GM21576 (cell line): ENCODE results near the gene SLC7A4.

Experiments used
- ATAC-seq: cut with Tn5 transposase; IDR thresholded peaks from one replicate; pipeline ENCODE4 v1.9.1; 2021; ENCODE audit warnings: mild to moderate bottlenecking, moderate library complexity; ENCODE audit not compliant: unreplicated experiment

The SLC7A4 gene

DNA sequence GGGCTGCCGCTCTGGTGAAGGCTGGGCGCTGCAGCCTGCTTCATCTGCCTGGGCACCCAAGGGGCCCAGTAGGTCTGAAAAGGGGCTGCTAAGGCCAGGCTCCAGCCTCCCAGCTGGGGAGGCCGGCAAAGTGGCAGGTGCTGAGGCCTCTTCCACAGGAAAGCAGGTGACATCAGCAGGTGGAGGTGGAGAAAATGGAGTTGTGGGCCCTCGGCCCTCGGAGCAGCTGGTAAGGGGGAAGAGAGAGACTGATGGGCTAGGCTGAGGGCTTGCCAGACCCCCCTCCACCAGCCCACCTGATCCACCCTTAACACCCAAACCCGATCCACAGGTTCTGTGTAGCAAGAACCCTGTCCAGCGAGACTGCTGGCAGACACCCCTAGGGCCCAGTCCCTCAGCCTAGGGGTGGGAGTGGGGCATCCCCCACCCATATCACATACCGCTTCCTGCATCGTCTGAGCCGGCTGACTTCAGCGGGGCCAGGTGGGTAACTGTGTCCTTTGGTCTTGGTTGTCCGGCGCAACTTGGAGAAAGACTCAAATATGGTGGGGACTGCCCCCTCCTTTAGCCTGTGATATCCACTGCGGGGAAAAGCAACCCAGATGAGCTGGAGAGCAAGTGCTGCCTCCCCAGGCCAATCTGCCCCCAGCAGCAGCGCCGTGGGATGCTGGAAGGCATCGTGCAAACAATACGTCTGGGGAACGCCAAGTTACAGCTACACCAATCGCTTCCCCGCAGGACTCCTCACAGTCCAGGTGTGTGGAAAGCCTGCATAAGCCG lies 32.0 kb downstream of the SLC7A4 start:
- no peak for ATAC-seq

DNA sequence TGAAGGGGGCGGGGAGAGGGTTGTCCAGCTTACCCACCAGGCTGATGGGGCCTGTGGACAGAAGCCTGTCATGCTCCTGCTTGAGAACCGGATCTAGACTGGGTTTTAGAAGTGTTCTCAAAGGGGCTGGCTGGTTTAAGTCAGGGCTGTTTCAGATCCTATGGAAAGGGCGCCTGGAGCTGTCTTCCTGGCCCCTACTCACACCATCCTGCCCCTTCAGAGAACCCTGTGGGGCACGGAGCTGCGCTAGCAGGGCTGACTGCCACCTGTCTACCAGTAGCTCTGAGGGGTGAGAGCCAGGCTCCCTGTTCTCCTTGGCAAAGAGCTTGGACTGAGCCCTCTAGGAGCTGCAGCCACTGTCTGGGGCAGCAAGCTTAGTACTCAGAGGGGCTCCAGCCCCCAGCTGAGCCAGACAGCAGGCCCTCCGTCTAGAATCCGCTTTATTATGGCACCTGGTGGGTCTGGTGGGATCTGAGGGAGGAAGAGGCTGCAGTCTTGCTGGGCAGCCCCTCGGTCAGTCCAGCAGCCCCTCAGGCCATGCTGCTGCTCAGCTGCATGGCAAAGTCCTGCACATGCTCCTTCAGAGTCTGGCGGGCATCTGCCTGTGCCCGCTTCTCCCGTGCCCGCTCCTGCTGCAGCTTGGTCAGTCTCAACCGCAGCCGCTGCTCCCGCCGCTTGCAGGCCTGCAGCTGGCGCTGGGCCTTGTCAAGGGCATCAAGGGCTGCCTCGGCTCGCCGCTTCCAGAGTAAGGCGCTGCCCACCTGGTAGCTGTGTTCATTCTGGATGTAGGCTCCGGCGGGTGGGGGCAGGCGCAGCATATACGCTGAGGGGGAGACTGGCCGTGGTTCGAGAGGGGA lies 32.8 kb downstream of the SLC7A4 start:
- no peak for ATAC-seq

DNA sequence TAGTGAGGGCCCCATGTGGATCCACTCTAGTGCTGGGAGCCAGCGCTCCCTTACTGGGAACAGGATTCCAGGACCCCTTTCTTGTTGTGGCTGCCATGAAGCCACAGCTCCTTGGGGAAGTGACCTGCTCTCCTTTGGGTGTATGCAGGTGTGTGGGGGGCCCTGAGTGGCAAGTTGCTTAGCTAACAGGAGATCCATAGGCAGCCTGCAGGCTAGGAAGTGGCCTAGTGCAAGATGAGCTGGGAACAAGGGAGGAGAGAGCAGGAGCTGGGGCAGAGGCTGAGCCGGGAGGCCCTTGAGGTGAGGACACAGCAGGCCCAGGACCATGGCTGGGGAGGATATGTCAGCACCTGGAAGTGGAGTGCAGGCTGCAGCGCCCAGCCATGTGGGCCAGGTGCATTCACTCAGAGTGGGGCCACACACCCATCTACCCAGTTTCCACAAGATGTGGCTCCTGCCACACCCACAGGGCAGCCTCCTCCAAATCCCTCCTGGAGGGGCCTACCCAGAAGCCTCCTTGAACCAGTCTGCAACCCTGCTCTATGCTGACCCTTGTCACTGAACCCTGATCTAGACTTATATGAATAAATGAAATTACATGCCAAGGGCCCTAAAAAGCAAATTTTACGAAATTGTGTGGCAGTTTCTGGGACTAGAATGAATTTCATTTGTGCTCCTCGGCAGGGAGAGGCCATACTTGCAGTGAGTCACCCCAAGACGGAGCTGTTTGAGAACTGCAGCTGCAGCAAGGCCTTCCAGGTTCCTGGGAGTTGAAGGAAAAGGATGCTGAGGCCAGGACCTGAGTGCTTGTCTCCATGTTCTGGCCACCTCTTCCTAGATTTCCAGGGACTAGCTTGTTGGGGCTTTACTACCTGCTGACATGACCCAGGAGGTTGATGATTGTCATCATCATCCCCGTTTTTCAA lies 33.7 kb downstream of the SLC7A4 start:
- no peak for ATAC-seq

DNA sequence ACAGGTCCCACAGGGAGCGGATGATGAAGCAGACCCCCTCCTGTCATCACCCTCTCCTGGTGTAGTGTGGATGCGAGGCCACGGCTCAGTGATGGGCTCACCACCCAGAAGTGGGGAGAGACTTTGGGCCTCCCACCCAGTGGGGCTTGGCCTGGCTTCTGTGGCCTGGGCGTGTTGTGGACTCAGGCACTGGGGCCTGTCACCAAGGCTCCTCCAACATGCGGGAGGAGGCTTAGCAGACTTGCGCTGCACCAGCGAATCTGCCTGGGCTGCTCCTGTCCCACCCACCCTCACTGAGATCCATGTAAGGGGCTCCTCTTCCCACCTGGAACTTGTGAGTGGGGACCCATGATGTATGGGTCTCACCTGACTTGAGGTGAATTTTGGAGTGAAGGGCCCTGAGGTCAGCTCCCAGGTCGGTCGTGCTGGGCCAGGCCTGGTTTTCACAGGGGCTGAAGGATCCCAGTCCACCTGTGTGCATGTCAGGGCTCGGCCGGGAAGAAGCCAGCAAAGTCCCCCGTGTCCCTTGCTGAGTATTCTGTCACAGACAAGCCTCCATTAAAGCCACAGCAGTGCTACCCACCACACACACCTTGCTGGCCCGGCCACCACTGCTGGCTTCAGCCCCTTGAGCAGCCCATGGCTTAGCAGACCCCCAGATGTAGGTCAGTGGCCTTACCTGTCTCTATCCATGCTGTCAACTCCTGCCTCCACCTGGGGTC lies 34.7 kb downstream of the SLC7A4 start:
- no peak for ATAC-seq

DNA sequence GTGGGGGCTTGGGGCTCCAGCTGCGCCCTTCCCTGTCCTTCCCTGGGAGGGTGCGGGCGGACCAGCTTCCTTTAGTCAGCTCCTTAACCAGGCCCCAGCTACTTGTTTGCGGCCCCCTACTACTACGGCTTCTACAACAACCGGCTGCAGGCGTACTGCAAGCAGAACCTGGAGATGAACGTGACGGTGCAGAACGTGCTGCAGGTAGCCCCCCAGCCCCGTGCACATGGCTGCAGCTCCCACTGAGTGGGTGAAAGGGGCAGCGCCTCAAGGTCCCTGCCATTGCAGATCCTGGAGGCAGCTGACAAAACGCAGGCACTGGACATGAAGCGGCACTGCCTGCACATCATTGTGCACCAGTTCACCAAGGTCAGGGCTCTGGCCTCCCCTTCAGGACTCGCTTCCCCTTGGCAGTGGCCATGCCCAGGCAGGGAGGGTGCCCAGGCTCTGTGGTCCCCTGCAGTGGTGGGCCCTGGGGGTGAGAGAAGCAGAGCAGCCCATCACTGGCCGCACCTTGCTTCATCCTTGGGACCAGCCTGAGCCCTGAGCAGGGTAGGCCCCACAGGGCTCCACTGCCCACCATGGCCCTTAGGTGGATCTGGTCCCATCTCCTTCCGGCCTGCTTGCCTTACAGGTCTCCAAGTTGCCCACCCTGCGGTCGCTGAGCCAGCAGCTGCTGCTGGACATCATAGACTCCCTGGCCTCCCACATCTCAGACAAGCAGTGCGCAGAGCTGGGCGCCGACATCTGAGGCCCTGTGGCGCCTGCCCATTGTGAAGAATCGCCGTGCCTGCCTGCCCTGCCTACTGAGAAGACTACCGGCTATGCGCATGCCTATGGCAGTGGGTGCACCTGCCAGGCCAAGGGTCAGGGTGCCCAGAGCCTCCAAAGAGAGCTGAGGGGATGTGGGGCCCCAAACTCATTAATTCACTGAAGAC lies 35.5 kb downstream of the SLC7A4 start:
- ATAC-seq: no peak

DNA sequence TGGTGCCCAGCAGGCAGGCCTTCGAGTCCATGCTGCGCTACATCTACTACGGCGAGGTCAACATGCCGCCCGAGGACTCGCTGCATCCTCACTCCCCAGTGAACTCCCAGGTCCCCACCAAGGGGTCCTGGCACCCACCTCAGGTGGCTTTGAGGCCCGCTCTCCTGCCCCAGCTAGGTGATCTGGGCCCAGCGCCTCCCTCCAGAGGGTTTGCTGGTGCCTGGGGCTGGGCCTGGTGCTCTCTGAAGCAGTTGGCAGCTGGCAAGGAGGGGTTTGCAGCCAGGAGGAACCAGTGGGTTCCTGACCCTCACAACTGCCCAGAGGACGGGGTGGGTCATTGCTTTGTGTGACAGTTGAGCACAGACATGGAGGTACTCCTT lies 36.3 kb downstream of the SLC7A4 start:
- ATAC-seq: no peak

DNA sequence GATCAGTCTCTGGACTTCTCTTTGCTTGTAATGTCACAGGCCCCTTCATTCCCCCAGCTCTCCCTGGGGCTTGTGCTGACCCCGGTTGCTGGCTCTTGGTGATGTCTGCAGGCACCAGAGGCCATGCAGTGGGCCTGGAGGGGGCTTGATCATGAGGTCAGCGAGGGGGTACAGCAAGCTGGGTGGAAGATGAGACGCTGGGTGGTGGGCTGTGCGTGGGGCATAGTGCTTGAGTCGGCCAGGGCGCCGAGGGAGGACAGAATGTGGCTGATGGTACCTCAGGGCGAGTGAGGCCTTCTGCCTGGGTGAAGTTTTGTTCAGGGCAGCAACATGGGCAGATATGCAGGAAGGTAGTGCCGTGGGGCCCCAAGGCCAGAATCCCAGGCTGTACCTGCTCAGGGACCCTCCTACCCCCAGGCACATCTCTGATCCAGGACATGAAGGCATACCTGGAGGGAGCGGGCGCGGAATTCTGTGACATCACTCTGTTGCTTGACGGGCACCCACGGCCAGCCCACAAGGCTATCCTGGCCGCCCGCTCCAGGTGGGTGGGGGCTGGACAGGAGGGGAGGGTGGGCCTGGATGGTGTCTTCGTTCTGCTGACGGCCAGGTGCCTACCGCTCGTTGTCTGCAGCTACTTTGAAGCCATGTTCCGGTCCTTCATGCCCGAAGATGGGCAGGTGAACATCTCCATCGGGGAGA lies 36.9 kb downstream of the SLC7A4 start:
- ATAC-seq: no peak

DNA sequence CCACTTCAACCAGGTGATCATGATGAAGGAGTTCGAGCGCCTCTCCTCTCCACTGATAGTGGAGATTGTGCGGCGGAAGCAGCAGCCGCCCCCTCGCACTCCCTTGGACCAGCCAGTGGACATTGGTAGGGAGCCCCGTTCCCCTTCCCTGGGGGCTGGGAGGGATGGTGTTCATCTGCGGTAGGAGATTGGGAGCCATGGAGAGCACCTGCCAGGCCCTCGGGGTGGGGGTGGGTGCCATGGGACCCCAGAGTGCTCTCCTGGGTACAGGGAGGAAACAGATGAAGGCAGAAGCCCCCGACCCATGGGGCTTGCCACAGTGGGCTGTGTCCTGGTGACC lies 37.5 kb downstream of the SLC7A4 start:
- no peak for ATAC-seq

DNA sequence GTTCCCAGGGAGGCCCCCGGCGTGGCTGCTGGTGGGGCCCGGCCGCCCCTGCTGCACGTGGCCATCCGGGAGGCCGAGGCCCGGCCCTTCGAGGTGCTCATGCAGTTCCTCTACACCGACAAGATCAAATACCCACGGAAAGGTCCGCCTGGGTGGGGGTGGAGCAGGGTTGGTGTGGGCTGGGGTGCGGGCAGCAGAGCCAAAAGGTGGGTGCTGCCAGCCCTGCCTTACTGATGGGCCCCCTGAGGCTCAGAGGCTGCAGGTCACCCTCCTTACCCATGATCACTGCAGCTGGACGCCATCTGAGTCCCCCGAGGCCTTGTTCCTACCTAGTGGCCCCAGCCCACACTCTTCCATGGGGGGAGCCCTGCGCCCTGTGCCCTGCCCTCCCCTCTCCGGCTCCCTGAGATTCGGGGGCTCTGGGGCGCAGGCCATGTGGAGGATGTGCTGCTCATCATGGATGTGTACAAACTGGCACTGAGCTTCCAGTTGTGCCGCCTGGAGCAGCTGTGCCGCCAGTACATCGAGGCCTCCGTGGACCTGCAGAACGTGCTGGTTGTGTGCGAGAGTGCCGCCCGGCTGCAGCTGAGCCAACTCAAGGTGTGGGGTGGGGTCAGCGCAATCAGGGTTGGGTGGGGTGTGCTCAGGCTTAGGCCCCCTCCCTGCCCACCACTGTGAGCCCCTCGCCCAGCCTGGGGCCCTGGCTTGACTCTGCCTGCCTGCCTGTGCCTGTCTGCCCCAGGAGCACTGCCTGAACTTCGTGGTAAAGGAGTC lies 38.0 kb downstream of the SLC7A4 start:
- no peak for ATAC-seq

DNA sequence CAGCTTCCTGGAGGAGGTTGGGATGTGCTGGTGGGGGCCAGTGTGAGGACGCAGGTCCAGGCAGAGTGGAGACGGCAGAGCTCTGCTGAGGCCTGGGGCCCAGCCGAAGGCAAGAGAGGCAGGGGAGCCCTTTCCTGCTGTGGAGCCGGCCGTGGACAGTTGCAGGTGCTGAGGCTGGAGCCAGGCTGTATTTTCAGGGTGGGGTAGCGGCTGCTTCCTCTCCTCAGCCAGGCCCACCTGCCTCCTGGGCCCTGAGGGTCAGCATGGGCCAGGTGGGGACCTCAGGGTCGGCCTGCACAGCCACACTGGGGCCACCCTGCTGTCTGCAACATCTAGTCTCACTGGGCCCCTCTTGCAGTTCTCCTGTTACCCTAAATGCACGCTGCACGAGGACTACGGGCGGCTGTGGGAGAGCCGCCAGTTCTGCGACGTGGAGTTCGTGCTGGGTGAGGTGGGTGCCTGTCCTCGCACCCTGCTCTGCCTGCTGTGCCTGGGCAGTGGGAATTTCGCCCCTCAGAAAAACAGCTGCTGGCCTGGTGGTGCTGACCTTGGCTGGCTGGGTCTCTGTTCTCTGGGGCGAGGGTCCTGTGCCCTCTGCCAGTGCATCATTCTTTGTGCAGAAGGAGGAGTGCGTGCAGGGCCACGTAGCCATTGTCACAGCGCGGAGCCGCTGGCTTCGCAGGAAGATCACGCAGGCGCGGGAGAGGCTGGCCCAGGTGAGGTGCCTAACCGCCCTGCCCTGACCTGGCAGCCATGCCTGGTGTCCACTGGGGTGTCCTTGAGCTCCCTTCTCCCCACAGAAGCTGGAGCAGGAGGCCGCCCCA lies 38.8 kb downstream of the SLC7A4 start:
- ATAC-seq: no peak

DNA sequence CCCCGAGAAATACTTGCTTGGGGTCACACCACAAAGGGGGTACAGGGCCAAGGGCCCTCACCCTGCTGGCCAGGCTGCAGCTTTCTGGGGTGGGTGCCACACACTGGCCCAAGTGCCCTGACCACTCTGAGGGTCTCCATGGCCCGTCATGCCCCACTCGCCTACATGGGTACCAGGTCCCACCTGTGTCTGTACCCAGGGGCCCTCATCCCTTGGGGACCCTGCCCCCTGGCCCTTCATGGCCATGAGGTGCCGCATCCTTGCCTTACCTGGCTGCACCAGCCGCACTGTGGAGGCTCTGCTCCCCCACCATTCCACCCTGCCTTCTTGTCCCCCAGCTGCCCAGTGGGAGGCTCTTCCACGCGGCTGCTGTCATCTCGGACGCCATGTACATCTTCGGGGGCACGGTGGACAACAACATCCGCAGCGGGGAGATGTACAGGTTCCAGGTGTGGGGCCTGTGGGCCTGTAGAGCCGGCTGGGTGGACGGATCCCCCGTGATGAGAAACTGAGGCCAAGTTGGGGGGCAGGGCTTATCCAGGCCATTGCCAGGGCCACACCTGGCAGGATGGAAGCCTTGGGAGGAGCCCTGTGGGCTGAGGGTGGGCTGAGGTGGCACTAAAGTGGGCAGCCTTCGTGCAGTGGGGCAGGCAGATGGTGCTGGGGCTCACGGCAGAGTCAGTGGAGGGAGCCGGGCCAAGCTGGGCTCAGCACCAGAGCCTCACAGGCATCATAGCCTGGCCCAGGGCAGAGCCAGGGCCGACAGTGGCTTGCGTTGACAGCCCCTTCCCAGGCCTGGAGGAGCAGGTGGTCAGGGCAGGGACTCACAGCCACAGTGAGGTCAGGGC lies 39.7 kb downstream of the SLC7A4 start:
- ATAC-seq: no peak

DNA sequence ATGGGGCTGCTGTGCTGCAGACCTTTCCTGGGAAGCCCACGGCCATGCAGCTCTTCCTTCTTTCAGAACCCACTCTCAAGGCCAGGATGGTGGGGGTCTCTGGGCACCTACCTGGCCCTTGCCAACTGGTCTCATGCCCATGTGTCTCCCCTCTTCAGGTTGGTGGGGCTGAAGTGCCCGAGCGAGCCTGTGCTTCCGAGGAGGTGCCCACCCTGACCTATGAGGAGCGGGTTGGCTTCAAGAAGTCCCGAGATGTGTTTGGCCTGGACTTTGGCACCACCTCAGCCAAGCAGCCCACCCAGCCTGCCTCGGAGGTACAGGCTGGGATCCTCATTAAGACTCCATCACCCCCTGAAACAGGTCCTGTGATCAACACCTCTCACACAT lies 40.3 kb downstream of the SLC7A4 start:
- no peak for ATAC-seq

DNA sequence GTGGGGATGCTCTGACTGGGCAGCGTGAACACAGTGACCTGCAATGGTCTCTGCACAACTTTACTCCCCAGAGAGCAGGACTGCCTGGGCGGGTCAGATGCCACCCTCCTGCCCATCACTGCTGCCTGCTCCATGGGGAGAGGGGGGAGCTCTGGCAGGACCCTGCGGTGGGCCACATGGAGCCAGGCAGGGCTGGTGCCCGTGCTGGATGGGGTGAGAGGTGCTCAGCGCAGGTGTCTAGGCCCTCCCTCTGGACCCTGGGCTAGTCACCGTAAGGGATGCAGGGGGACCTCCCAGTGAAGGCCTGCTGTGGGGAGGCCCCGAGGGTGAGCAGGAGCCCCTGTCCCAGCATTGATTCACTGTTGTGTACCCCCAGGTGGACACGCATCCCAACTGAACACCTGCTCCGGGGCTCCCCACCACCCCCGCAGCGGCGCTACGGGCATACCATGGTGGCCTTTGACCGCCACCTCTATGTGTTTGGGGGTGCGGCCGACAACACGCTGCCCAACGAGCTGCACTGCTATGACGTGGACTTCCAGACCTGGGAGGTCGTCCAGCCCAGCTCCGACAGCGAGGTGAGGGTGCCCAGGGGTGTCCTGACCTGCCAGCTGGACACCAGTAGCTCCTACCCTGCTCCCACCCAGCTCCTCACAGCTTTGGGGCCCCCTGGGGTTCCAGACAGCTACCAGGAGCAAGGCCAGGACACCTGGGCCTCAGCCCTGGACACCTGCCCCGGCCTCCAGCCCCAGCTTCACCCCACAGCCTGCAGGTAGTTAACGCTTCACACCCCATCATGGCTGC lies 40.9 kb downstream of the SLC7A4 start:
- ATAC-seq: no peak

DNA sequence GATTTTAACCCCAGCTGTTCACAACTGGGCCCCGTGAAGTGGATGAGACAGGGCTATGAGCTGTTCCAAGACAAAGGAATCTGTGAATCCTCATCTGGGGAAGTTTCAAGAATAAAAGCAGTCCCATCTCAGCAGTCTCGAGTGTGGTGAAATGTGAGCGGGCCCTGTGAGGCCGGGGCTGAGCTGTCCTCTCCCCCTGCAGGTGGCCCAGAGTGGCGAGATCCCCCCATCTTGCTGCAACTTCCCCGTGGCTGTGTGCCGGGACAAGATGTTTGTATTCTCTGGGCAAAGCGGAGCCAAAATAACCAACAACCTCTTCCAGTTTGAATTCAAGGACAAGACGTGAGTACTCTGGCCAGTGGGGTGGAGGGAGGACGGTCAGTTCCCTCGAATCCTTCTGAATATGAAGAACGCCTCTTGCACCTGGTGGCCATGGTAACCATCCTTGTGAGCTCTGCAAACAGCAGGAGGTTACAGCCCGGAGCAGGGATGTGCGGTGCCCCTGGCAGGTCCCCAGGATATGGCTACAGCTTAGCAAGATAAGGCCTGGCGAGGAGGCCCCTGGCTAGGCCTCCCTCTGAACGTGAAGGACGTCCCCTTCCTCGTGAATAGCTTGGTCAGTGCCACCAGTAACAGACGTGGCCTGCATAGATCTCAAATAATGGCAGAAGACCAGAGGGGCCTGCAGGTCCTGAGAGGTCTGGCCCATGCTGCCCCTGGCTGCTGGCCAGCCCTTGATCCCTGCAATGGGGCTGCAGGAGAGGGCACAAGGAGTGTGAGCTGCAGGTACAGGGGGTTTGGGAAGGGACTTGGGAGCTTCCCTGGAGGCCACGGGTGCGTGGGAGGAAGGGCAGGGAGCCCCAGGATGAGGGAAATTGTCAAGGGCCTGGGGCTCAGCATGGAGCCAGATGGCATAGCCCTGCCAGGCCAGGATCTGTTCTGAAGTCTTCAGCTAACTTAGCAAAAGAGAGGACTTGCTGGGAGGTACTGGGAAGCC lies 41.9 kb downstream of the SLC7A4 start:
- no peak for ATAC-seq
